Upper lobe of left lung (tissue), 4 donors: ENCODE results near the gene PTPRN.

ENCODE experiments used
- CTCF ChIP-seq, 6 experiments: fragments of 450-650 bp in 4 of 6; fragments of 200-600 bp in 2 of 6; sonication (generic) in 2 of 6; IDR thresholded peaks; one replicate each; pipeline ENCODE4 v1.5.1; 2016 to 2019; ENCODE audit warnings: antibody characterized with exemption in 6 of 6
- POLR2A ChIP-seq, 4 donors: fragments of 450-650 bp; IDR thresholded peaks; one replicate each; pipeline ENCODE4 v1.5.1; 2016 to 2017; ENCODE audit warnings: antibody characterized with exemption in 4 of 4, mild to moderate bottlenecking in 2 of 4

DNA sequence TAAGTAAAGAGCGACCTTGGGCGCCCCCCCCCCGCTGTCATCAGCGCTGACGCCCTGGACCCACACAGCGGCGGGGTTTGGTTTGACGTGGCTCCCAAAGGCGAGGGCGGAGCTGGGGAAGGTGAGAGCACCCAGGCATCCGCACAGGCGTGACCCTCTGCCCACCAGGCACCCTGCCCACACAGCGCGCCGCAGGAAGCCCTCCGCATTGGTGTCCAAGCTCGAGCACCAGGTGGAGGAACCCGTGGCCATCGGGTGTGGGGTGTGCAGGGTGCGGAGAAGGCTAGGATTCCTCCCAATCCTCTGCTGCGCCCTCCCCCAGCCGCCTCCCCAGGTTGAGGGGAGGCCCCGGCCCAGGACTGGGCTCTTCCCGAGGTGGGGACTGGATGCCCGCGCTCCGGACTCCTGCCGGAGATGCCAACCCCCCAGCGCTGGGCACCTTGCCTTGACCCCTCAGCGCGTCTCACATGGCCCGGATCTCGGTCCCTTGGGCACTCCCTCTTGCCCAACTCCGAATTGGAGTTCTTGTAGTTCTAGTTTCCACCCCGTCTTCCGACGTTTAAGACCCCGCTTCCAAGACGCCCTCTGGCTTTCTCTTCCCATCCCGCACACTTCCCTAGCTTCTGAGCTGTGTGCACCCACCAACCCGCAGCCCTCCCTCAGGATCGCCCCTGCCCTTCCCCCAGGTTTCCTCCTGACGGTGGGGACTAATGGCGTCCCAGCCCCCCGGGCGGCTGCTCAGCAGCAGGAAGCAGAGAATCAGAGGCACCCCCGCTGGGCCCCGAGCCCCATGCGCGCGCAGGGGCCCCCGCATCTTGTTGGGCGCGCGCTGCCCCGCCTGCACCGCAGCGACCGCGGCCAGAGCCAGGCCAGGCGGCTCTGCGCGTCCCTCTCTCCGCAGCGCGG lies 49.2 kb upstream of the PTPRN start:
- TF ChIP-seq CTCF (IDR thresholded peaks at IDR 0.05) (no peak), POLR2A (IDR thresholded peaks at IDR 0.05) (no peak)
